Measurements from ENCODE around the gene PLXNA4.

PLXNA4 gene

GRCh38 chr7:132226046-132226956 is 350.0 kb downstream of the PLXNA4 start:
- DNase-seq = no peak

- no peak for DNase-seq
Observed at GRCh38 chr7:132225216-132226030, 350.8 kb downstream of the PLXNA4 start.

GRCh38 chr7:132221356-132221755 is 354.9 kb downstream of the PLXNA4 start:
- DNase-seq = no peak

GRCh38 chr7:132220060-132220459 is 356.2 kb downstream of the PLXNA4 start:
- DNase-seq = no peak

- no peak for DNase-seq
Observed at GRCh38 chr7:132218876-132219275, 357.4 kb downstream of the PLXNA4 start.

GRCh38 chr7:132216847-132217525 is 359.3 kb downstream of the PLXNA4 start:
- DNase-seq = no peak

- no peak for DNase-seq
Observed at GRCh38 chr7:132214452-132214851, 361.8 kb downstream of the PLXNA4 start.

GRCh38 chr7:132213583-132213982 is 362.7 kb downstream of the PLXNA4 start:
- DNase-seq = no peak

- DNase-seq = no peak
Observed at GRCh38 chr7:132211971-132212370, 364.3 kb downstream of the PLXNA4 start.

- no peak for DNase-seq
Observed at GRCh38 chr7:132210821-132211220, 365.4 kb downstream of the PLXNA4 start.

GRCh38 chr7:132207782-132208181 is 368.5 kb downstream of the PLXNA4 start:
- no peak for DNase-seq

GRCh38 chr7:132207211-132207610 is 369.1 kb downstream of the PLXNA4 start:
- no peak for DNase-seq

GRCh38 chr7:132206594-132206993 is 369.7 kb downstream of the PLXNA4 start:
- DNase-seq = no peak

- DNase-seq = no peak
Observed at GRCh38 chr7:132205509-132205908, 370.8 kb downstream of the PLXNA4 start.

- DNase-seq = no peak
Observed at GRCh38 chr7:132203021-132203420, 373.2 kb downstream of the PLXNA4 start.

- no peak for DNase-seq
Observed at GRCh38 chr7:132202541-132202940, 373.7 kb downstream of the PLXNA4 start.

- DNase-seq = no peak
Observed at GRCh38 chr7:132200141-132200540, 376.1 kb downstream of the PLXNA4 start.

- DNase-seq = no peak
Observed at GRCh38 chr7:132199626-132200025, 376.6 kb downstream of the PLXNA4 start.

GRCh38 chr7:132197772-132198171 is 378.5 kb downstream of the PLXNA4 start:
- no peak for DNase-seq

- DNase-seq = no peak
Observed at GRCh38 chr7:132193898-132194297, 382.4 kb downstream of the PLXNA4 start.

- no peak for DNase-seq
Observed at GRCh38 chr7:132192809-132193208, 383.5 kb downstream of the PLXNA4 start.

GRCh38 chr7:132191418-132191817 is 384.9 kb downstream of the PLXNA4 start:
- no peak for DNase-seq

- DNase-seq = no peak
Observed at GRCh38 chr7:132190683-132191082, 385.6 kb downstream of the PLXNA4 start.
